ENCODE data around the gene DLGAP1.
"Not testable (repeated sequence)": the region's sequence is repeated elsewhere in the genome, so short reads cannot be mapped to it uniquely, and the experiment has no call there.

DLGAP1 gene

DNA sequence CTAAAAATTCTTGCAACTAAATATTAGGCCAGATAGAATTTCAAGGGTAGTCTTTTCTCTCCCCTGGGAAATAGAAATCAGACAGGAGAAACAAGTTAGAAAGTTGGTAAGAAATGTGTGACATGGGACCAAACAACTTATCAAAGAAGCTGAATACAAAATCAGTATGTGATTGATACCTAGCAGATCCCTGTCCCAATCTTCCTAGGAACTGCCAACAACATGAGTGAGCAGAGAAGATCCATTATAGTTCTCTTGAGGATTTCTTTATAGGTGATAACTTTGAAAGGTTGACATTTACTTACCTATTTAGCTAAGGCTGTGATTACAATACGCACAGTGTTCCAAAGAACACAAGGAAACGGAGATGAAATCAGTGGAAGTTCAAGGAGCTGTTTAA, 162.4 kb downstream of the DLGAP1 start:
- DNase-seq (ENCODE audit: low spot score) = no peak
- no peak for FAIRE-seq

- not testable (repeated sequence) for FAIRE-seq; DNase-seq (ENCODE audit: low spot score)
Observed at GRCh38 chr18:4287340-4287739, 167.8 kb downstream of the DLGAP1 start.

GRCh38 chr18:4286256-4286655, 168.9 kb downstream of the DLGAP1 start:
- DNase-seq (ENCODE audit: low spot score) (no peak), FAIRE-seq (no peak)

DNA sequence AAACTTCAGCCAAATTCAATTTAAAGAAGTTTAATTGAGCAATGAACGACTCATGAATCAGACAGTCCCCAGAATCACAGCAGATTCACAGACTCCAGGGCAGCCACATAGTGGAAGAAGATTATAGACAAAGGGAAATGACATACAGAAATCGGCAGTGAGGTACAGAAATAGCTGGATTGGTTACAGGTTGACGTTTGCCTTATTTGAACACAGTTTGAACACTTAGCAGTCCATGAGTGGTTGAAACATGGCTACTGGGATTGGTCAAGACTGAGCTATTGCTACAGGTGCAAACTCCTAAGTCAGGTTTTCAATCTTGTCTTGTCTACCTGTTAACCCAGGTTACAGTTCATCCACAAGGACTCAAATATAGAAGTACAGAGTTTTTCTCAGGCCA, 169.6 kb downstream of the DLGAP1 start:
- FAIRE-seq (no peak), DNase-seq (ENCODE audit: low spot score) (no peak)

GRCh38 chr18:4284528-4284927, 170.6 kb downstream of the DLGAP1 start:
- DNase-seq (ENCODE audit: low spot score) = no peak
- no peak for FAIRE-seq

GRCh38 chr18:4283746-4284291, 171.3 kb downstream of the DLGAP1 start:
- DNase-seq (ENCODE audit: low spot score) = no peak
- no peak for FAIRE-seq

- FAIRE-seq (no peak), DNase-seq (ENCODE audit: low spot score) (no peak)
Observed at GRCh38 chr18:4282954-4283353, 172.2 kb downstream of the DLGAP1 start.

- DNase-seq (ENCODE audit: low spot score) (no peak), FAIRE-seq (no peak)
Observed at GRCh38 chr18:4276953-4277585, 178.0 kb downstream of the DLGAP1 start.

GRCh38 chr18:4271952-4272351, 183.2 kb downstream of the DLGAP1 start:
- DNase-seq (ENCODE audit: low spot score) (no peak), FAIRE-seq (no peak)

GRCh38 chr18:4270988-4271387, 184.1 kb downstream of the DLGAP1 start:
- no peak for DNase-seq (ENCODE audit: low spot score)
- no peak for FAIRE-seq

DNA sequence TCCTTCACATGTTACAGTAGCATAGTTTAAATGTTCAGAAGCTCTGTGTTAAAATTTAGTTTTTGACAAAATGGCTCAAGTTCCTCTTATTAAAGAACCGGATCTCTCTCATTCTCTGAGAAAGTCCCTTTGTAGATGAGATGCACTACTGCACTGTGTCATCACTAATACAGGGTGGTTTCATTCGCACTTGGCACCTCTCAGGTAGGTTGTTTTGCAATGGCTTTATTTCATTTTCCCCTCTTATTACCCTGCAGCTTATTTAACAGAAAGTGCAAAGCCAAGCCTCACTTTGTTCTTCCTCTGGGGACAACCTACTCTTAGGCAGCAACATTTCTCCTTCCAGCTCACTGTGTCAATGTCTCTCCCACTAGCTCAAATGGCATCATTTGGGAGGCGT, 185.1 kb downstream of the DLGAP1 start:
- FAIRE-seq (no peak), DNase-seq (ENCODE audit: low spot score) (no peak)

DNA sequence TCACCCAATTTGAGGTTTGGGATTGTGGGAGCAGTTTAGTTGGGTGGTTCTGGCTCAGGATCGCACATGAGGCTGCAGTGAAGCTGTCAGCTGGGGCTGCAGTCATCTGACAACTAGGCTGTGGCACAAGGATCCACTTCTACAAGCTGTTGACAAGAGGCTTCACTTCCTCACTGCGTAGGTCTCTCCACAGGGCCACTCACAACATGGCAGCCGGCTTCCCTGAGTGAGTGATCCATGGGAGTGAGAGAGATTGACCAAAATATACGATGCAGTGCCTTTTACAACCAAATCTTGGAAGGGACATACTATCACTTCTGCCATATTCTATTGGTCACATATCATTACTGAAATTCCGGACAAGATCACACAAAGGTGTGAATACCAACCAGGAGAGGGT, 187.5 kb downstream of the DLGAP1 start:
- FAIRE-seq = no peak
- no peak for DNase-seq (ENCODE audit: low spot score)

DNA sequence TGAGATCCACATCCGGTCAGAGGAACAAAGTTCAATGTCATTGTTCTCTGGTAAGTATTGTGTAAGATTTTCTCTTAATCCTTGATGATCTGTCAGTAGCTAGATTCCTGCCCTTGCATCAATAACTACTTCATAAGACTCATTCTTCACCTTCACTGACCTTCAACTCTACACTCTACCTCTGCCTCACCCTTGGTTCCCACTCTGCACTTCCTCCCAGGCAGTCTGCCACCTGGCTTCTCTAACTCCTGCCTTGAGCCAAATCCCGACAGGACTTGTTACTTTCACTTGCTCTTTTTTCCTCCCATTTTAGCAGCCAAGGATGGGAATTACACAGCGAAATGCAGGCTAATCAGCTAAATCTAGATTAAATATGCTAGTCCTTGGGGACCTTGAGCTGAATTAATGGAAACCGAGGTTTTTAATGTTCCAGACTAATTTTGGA, 190.7 kb downstream of the DLGAP1 start:
- FAIRE-seq (no peak), DNase-seq (ENCODE audit: low spot score) (no peak)

DNA sequence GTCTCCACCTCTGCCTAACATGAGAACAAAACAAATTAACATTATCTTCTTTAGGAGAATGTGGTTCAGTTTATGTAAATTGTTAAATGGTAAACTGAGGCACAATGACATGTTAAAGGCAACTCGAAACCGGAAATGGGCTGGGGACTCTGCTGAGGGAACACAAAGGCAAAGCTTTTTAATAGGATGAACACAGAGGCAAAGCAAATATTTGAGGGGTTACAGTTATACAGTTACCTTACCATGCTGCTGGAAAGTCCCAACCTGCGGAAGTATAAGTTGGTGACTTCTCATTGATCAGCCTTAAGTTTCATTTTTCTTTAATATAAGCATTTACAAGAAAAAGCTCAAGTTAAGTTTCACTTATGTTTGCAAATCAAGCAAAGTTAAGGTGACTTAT, 195.0 kb downstream of the DLGAP1 start:
- FAIRE-seq (no peak), DNase-seq (ENCODE audit: low spot score) (no peak)

DNA sequence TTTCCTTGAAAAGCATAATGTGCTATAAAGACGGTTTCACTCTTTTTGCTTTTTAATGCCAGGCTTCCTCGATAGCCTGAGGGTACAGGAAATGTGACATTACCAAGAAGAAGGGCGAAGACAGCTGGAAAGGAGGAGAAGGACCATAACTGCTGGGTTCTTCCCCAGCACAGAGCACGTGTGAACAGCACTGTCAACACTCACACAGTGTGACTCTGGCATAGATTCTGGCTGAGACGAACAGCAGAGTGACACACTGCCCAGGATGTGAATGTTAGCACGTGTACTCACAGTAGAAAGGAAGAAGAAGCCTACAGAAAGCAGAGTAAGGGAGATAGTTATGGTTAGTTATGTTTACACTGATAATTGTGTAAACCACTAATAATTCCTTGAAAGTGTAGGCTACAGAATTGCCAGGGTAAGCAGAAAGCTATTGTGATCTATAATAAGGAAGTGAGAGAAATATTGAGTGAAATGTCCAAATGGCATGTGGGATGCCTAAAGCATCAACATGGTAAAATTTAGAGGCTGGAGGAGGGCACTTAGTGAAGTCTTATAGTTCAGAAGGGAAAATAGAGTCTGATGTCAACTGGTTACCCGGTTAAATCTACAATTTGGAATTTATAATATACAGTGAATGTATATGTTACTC, 198.2 kb downstream of the DLGAP1 start:
- FAIRE-seq (no peak), DNase-seq (ENCODE audit: low spot score) (no peak)

GRCh38 chr18:4254840-4255239, 200.3 kb downstream of the DLGAP1 start:
- no peak for DNase-seq (ENCODE audit: low spot score)
- no peak for FAIRE-seq

GRCh38 chr18:4252829-4253228, 202.3 kb downstream of the DLGAP1 start:
- DNase-seq (ENCODE audit: low spot score) = no peak
- no peak for FAIRE-seq

- no peak for FAIRE-seq
- no peak for DNase-seq (ENCODE audit: low spot score)
Observed at GRCh38 chr18:4251873-4252272, 203.2 kb downstream of the DLGAP1 start.

DNA sequence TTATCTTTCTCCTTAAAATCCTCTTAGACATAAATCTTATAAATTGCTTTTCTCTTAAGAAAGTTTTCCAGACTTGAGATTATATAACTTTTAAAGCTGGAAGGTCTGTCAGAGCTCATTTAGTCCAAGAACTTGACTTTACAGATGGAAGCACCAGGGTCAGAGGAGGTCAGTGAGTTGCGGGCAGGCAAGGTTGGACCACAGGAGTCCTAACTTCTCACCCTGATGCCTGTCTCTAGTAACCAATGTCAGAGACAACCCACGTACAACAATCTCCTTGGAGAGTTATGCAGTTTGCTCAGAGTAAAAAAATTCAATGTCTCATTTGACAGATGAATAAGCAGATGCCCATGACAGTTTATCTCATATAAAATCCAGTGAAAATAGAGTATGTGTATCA, 203.9 kb downstream of the DLGAP1 start:
- DNase-seq (ENCODE audit: low spot score) = no peak
- FAIRE-seq = no peak

DNA sequence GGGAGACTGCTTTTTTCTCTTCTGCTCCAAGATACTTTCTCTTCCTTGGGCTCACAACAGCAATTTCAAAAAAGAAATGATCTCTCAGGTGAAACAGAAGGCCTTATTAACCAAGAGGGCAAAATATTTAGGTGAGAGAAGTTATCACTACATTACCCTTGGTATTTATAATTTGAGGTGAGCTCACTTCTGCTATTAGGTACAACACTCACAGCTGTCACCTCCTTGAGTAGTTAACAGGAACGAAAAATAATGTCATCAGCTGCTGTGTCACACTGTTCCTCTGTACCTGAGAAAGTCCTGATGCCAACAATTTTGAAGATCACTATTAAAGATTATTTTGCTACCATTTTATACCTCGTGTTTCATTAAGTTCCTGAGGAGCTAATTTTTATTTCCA, 205.0 kb downstream of the DLGAP1 start:
- FAIRE-seq (no peak), DNase-seq (ENCODE audit: low spot score) (no peak)

DNA sequence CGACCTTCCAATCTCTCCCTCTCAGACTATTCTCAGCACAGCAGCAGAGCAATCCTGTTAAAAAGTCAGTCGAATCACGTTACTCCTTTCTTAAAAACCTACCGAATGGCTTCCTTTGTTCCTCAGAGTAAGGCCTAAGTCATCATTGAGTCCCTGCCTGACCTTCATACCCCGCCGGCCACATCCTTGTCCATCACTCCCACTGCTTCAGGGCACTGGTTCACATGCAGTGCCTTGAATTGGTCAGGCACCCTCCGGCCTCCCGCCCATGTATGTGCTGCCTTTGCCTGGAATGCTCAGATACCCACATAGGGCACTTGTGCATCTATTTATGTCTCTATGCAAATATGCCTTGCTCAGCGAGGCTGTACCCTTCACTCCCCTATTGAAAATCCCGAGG, 206.4 kb downstream of the DLGAP1 start:
- FAIRE-seq = no peak
- no peak for DNase-seq (ENCODE audit: low spot score)

GRCh38 chr18:4246374-4246773, 208.7 kb downstream of the DLGAP1 start:
- DNase-seq (ENCODE audit: low spot score) (no peak), FAIRE-seq (no peak)

DNA sequence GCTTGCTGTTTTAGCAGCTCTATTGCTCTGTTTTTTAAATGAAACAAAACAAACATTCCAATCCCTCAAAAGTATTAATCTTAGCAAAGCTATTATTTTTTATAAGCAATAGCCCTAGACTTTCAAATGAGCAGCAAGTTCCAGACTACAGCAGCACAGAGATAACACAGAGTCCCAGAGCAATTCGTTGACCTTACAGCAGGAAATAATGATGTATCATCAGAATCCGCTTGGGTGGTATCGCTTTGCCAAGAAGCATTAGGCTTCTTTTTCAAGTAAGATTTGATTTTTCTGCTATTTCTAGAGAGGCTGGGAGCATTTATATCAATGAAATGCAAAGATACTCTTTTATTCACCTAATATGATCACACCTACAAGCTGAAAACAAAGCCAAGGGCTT, 209.7 kb downstream of the DLGAP1 start:
- FAIRE-seq (no peak), DNase-seq (ENCODE audit: low spot score) (no peak)
